Peyer's patch (tissue), 4 donors: ENCODE results near the gene AMFR. TPM values are rescaled to one million over a fixed set of nuclear protein-coding genes. Genes with fewer than 3 reads are reported as not detected.

Experiments
- DNase-seq, 3 donors: peaks; one replicate each; pipeline ENCODE4 v3.0.0-alpha.2; 2017 to 2019
- H3K27ac ChIP-seq, 4 donors: fragments of 200-600 bp; sonication (generic); one replicate each; pipeline ENCODE4 v1.5.1; 2016 to 2019
- H3K27me3 ChIP-seq, 2 donors: fragments of 200-600 bp; sonication (generic); one replicate each; pipeline ENCODE4 v1.5.1; 2019
- H3K36me3 ChIP-seq, 3 donors: fragments of 200-600 bp; sonication (generic); one replicate each; pipeline ENCODE4 v1.5.1; 2016 to 2019
- H3K4me1 ChIP-seq, 4 donors: fragments of 200-600 bp; sonication (generic); one replicate each; pipeline ENCODE4 v1.5.1; 2016 to 2019
- H3K4me3 ChIP-seq, 4 donors: fragments of 200-600 bp; sonication (generic); 1 replicate in 3 of 4; 2 replicates in 1 of 4; pipeline ENCODE4 v1.5.1; 2016 to 2019; ENCODE audit warnings: mild to moderate bottlenecking in 1 of 4
- H3K9me3 ChIP-seq, 4 donors: fragments of 200-600 bp; sonication (generic); one replicate each; pipeline ENCODE4 v1.5.1; 2016 to 2019; ENCODE audit warnings: mild to moderate bottlenecking in 1 of 4
- CTCF ChIP-seq, 6 experiments: fragments of 450-650 bp in 4 of 6; fragments of 200-600 bp in 2 of 6; sonication (generic) in 1 of 6; IDR thresholded peaks; one replicate each; pipeline ENCODE4 v1.5.1; 2017 to 2019; ENCODE audit warnings: antibody characterized with exemption in 6 of 6, mild to moderate bottlenecking in 3 of 6, moderate library complexity in 1 of 6
- POLR2A ChIP-seq, 2 donors: fragments of 450-650 bp; IDR thresholded peaks; one replicate each; pipeline ENCODE4 v1.5.1; 2017; ENCODE audit warnings: antibody characterized with exemption in 2 of 2, mild to moderate bottlenecking in 2 of 2, moderate library complexity in 2 of 2
- total RNA-seq, 4 donors: library from RNA; depleted of rRNA; stranded (reverse); fragments of >200 nt; gene quantifications; one replicate each; pipeline ENCODE4 v1.1.0, GENCODE V29; 2016

Gene AMFR
- total RNA-seq, 4 donors from 2014 or later = 149 to 265 (median 170) TPM

- TF ChIP-seq POLR2A (IDR thresholded peaks at IDR 0.05) (no peak), CTCF (IDR thresholded peaks at IDR 0.05) (peak in 3 of 6 experiments; percentile 14 to 46 (median 34))
- peak in 2 of 3 donors; percentile 64 to 75 for DNase-seq
- H3K27me3 ChIP-seq = no peaks in the 10 kb centered on the region
- H3K4me1 ChIP-seq = no peaks in the 10 kb centered on the region
- H3K36me3 ChIP-seq = peaks cover 0 to 7% (median 0%) of the 10 kb centered on the region in 3 donors
- H3K9me3 ChIP-seq = no peaks in the 10 kb centered on the region
- H3K27ac ChIP-seq = no peak overlapping the region
- H3K4me3 ChIP-seq = no peak overlapping the region
Observed at GRCh38 chr16:56332464-56333079, 92.8 kb downstream of the AMFR start.

- Histone ChIP-seq H3K4me1 (no peaks in the 10 kb centered on the region), H3K27me3 (no peaks in the 10 kb centered on the region), H3K4me3 (no peak overlapping the region), H3K27ac (no peak overlapping the region), H3K9me3 (no peaks in the 10 kb centered on the region), H3K36me3 (peaks cover 0 to 7% (median 0%) of the 10 kb centered on the region in 3 donors)
- TF ChIP-seq CTCF (IDR thresholded peaks at IDR 0.05) = no peak
- no peak for TF ChIP-seq POLR2A (IDR thresholded peaks at IDR 0.05)
- DNase-seq = no peak
Observed at GRCh38 chr16:56331915-56332314, 93.4 kb downstream of the AMFR start.

DNA sequence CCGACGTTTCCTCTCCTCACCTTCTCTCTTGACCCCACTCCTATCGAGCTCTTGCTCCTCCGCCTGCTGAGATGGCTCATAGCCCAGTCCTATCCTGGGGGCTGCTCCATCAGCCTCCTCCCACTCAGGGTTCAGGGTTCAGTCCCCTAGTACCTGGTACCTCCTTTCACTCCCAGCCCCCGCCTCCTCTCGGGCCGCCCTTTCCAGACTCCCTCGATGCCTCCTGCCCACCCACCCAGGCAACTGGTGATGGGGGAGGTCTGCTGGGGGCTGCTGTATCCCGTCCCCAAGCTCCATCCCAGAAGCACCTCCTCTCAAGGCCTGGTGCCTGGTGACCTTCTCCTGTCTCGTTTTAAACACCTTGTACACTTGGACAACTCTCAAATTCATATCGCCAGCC lies 93.9 kb downstream of the AMFR start:
- Histone ChIP-seq H3K27me3 (no peaks in the 10 kb centered on the region), H3K4me1 (no peaks in the 10 kb centered on the region), H3K27ac (no peak overlapping the region), H3K36me3 (peaks cover 0 to 7% (median 0%) of the 10 kb centered on the region in 3 donors), H3K9me3 (no peaks in the 10 kb centered on the region), H3K4me3 (no peak overlapping the region)
- TF ChIP-seq CTCF (IDR thresholded peaks at IDR 0.05) (no peak), POLR2A (IDR thresholded peaks at IDR 0.05) (no peak)
- DNase-seq = no peak

- Histone ChIP-seq H3K27ac (no peak overlapping the region), H3K36me3 (peaks cover 0 to 7% (median 0%) of the 10 kb centered on the region in 3 donors), H3K4me3 (no peak overlapping the region), H3K9me3 (no peaks in the 10 kb centered on the region), H3K4me1 (no peaks in the 10 kb centered on the region), H3K27me3 (no peaks in the 10 kb centered on the region)
- no peak for DNase-seq
- TF ChIP-seq POLR2A (IDR thresholded peaks at IDR 0.05) (no peak), CTCF (IDR thresholded peaks at IDR 0.05) (no peak)
Observed at GRCh38 chr16:56330476-56330875, 94.9 kb downstream of the AMFR start.

GRCh38 chr16:56329887-56330286 lies 95.5 kb downstream of the AMFR start:
- peaks cover 0 to 4% (median 0%) of the 10 kb centered on the region in 3 donors for H3K36me3 ChIP-seq

More at GRCh38 chr16:56329887-56330286, 95.5 kb downstream of the AMFR start:
- Histone ChIP-seq H3K27ac (no peak overlapping the region), H3K4me3 (no peak overlapping the region), H3K9me3 (no peaks in the 10 kb centered on the region), H3K27me3 (no peaks in the 10 kb centered on the region), H3K4me1 (no peaks in the 10 kb centered on the region)
- DNase-seq = no peak
- no peak for TF ChIP-seq POLR2A (IDR thresholded peaks at IDR 0.05)
- TF ChIP-seq CTCF (IDR thresholded peaks at IDR 0.05) = no peak
